GM21619 (cell line): ENCODE data around the gene SPEN.
"Not testable (repeated sequence)": the region's sequence is repeated elsewhere in the genome, so short reads cannot be mapped to it uniquely, and the experiment has no call there.

Experiments used
- ATAC-seq: cut with Tn5 transposase; IDR thresholded peaks from one replicate; pipeline ENCODE4 v1.9.1; 2021; ENCODE audit not compliant: unreplicated experiment

Gene SPEN

DNA sequence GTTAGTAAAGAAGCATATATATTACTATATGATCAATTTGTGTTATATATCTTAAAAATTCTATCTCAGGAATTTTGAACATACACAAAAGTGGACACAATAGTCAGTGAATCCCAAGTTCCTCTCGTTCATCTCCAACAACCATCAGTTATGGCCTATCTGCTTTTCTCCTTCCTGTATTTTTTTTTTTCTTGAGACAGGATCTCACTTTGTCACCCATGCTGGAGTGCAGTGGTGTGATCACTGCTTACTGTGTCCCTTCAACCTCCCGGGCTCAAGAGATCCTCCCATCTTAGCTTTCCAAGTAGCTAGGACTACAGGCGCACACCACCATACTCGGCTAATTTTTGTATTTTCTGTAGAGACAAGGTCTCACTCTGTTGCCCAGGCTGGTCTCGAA, 9.4 kb downstream of the SPEN start:
- no peak for ATAC-seq

GRCh38 chr1:15858069-15858670, 10.7 kb downstream of the SPEN start:
- no peak for ATAC-seq

- no peak for ATAC-seq
Observed at GRCh38 chr1:15858672-15859372, 11.3 kb downstream of the SPEN start.

DNA sequence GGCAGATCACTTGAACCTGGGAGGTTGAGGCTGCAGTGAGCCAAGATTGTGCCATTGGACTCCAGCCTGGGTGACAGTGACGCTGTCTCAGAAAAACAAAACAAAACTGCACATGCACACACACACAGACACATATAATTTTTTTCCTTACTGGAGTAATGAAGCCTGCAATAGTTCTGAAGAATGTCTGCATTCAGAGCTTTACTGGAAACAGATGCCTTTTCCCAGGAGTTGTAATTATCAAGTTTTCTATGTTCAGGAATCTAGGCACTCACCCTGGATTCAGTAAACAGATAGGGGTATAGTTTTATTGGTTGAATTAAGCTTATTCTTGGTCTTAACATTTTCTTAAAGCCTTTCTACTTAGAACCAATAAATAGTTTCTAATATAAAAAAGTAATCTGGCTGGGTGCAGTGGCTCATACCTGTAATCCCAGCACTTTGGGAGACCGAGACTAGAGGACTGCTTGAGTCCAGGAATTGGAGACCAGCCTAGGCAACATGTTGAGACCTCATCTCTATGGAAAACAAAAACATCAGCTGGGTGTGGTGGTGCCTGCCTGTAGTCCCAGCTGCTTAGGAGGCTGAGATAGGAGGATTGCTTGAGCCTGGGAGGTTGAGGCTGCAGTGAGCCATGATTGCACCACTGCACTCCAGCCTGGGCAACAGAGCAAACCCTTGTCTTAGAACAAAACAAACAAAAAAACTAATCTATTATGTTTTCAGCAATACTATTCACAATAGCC, 15.8 kb downstream of the SPEN start:
- ATAC-seq: no peak

GRCh38 chr1:15866721-15867201, 19.3 kb downstream of the SPEN start:
- no peak for ATAC-seq

DNA sequence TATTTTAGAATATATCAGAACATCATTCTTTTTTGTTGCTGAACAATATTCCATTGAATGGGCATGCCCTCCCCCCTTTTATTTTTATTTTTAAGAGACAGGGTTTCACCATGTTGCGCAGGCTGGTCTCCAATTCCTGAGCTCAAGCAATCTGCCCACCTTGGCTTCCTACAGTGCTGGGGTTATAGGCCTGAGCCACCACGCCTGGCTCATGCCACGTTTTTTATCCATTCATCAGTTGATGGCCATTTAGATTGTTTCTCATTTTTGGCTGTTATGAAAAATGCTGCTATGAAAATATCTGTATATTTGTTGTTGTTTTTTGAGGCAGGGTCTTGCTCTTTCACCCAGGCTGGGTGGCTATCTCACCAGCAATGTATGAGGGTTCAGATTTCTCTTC, 19.8 kb downstream of the SPEN start:
- no peak for ATAC-seq

- ATAC-seq: no peak
Observed at GRCh38 chr1:15869413-15869812, 21.9 kb downstream of the SPEN start.

DNA sequence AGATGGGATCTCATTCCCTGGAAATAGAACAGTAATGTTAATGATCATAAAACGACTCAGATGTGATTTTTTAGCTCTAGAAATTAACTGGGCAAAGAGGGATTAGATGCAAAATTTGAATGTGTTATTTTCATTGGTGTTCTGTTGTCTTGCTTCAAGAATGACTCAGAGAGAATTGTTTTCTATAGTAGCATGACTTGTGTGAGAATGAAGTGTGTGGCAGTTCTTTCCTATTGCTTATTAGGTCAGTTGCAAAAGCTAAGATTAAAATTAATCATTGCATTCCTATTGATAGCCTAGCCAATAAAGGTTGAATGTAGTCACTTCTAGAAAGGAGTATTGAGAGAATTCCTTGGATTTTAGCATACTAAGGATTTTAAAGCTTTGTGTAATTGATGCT, 22.9 kb downstream of the SPEN start:
- no peak for ATAC-seq

GRCh38 chr1:15874471-15874870, 27.0 kb downstream of the SPEN start:
- ATAC-seq: no peak

- ATAC-seq: no peak
Observed at GRCh38 chr1:15876357-15877055, 29.0 kb downstream of the SPEN start.

- no peak for ATAC-seq
Observed at GRCh38 chr1:15881961-15882360, 34.5 kb downstream of the SPEN start.

DNA sequence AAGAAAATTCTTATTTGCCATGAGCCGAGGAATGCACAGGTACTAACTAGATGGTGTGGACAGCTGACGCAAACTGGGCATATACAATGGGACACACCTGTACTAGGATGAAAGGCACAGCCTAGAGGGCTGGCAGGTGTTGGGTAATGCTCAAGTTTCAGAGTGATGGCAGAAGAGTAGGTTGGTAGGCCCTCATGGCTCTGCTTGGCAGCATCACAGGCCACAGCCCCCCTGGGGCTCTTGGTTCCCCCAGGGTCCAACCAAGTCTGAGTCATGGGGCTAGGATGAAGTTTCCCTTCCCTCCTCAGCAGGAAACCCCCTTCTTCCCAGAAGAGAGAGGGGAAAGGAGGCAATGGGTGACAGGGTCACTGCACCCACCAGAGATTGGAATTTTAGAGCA, 35.2 kb downstream of the SPEN start:
- no peak for ATAC-seq

GRCh38 chr1:15883326-15883725, 35.8 kb downstream of the SPEN start:
- no peak for ATAC-seq

DNA sequence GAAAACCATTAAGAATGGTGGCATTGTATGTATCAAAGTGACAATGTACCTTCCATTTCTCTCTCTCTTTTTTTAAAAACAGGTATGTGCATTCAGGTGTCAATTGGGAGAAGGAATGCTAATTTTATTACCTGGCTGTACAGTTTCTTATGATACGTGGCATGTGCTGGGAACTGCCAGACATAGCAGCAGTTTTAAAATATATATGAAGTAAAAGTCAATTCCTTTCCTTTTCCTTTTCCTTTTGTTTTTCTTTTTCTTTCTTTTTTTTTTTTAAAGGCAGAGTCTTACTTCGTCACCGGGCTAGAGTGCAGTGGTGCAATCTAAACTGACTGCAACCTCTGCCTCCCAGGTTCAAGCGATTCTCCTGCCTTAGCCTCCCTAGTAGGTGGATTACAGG, 37.0 kb downstream of the SPEN start:
- no peak for ATAC-seq

- ATAC-seq: no peak
Observed at GRCh38 chr1:15885269-15885668, 37.8 kb downstream of the SPEN start.

GRCh38 chr1:15885701-15886610, 38.4 kb downstream of the SPEN start:
- ATAC-seq: no peak

GRCh38 chr1:15886611-15887167, 39.2 kb downstream of the SPEN start:
- no peak for ATAC-seq

- not testable (repeated sequence) for ATAC-seq
Observed at GRCh38 chr1:15892857-15893599, 45.5 kb downstream of the SPEN start.

DNA sequence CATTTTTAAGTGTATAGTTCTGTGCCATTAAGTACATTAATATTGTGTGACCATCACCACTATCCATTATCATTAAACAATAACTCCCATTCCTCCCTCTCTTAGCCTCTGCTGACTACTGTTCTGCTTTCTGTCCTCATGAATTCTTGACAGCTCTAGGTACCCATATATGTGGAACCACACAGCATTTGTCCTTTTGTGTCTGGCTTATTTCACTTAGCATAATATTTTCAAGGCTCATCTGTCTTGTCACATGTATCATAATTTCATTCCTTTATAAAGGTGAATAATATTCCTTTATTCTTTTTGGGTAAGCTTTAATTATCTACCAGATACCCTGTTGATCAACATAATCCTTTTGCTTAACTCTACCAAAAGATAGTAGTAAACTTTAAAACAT, 47.7 kb downstream of the SPEN start:
- no peak for ATAC-seq
